HepG2 (cell line): Measurements from ENCODE around the gene RHBDL3. TPM values are rescaled to one million over a fixed set of nuclear protein-coding genes. Genes with fewer than 3 reads are reported as not detected.

Experiments used
- CENPX ChIP-seq: sonication (generic); formaldehyde crosslinking; IDR thresholded peaks from 2 replicates; pipeline ENCODE4 v1.9.0; 2021; ENCODE audit warnings: mild to moderate bottlenecking, missing genetic modification reagents, moderate library complexity
- EED ChIP-seq: sonication (generic); formaldehyde crosslinking; IDR thresholded peaks from 2 replicates; pipeline ENCODE4 v1.5.0; 2020; ENCODE audit warnings: mild to moderate bottlenecking, missing genetic modification reagents
- KAT8 ChIP-seq: IDR thresholded peaks from 2 replicates; pipeline ENCODE4 v1.6.1; 2016; ENCODE audit warnings: missing genetic modification reagents, missing compliant biosample characterization
- KLF15 ChIP-seq: sonication (generic); formaldehyde crosslinking; IDR thresholded peaks from 2 replicates; pipeline ENCODE4 v1.8.1; 2023; ENCODE audit warnings: borderline replicate concordance, mild to moderate bottlenecking, inconsistent platforms, missing genetic modification reagents, mixed read lengths
- MAFF ChIP-seq: IDR thresholded peaks from 2 replicates; pipeline ENCODE4 v1.6.1; 2011; ENCODE audit warnings: low read depth, low read length, improper control_type of control experiment
- MEF2D ChIP-seq: sonication (generic); formaldehyde crosslinking; IDR thresholded peaks from 2 replicates; pipeline ENCODE4 v1.5.1; 2020; ENCODE audit warnings: mild to moderate bottlenecking, missing genetic modification reagents
- NFE2 ChIP-seq: sonication (generic); formaldehyde crosslinking; IDR thresholded peaks from 2 replicates; pipeline ENCODE4 v1.4.0; 2020; ENCODE audit warnings: missing genetic modification reagents
- PATZ1 ChIP-seq: sonication (generic); formaldehyde crosslinking; IDR thresholded peaks from 2 replicates; pipeline ENCODE4 v1.4.0; 2020; ENCODE audit warnings: missing genetic modification reagents
- RARG ChIP-seq: sonication (generic); formaldehyde crosslinking; IDR thresholded peaks from 2 replicates; pipeline ENCODE4 v1.4.0; 2020; ENCODE audit warnings: low read depth, mild to moderate bottlenecking, missing genetic modification reagents
- RORA ChIP-seq: sonication (generic); formaldehyde crosslinking; IDR thresholded peaks from 2 replicates; pipeline ENCODE4 v1.5.0; 2020; ENCODE audit warnings: mild to moderate bottlenecking, missing genetic modification reagents, moderate library complexity
- SMC3 ChIP-seq: IDR thresholded peaks from 2 replicates; pipeline ENCODE4 v1.6.1; 2011; ENCODE audit warnings: low read length, improper control_type of control experiment
- TP53 ChIP-seq: sonication (generic); formaldehyde crosslinking; conservative IDR thresholded peaks from 2 replicates; pipeline ENCODE4 v1.4.0; 2020; ENCODE audit warnings: missing genetic modification reagents
- ZBTB14 ChIP-seq: sonication (generic); formaldehyde crosslinking; IDR thresholded peaks from 2 replicates; pipeline ENCODE4 v1.4.0; 2020; ENCODE audit warnings: missing genetic modification reagents
- ZC3H13 ChIP-seq: sonication (generic); formaldehyde crosslinking; IDR thresholded peaks from 2 replicates; pipeline ENCODE4 v1.8.1; 2023; ENCODE audit warnings: mild to moderate bottlenecking, missing genetic modification reagents, moderate library complexity
- ZNF207 ChIP-seq: fragments of 450-650 bp; IDR thresholded peaks from 2 replicates; pipeline ENCODE4 v1.6.1; 2016; ENCODE audit warnings: antibody characterized with exemption, borderline replicate concordance
- ZNF30 ChIP-seq: sonication (generic); formaldehyde crosslinking; IDR thresholded peaks from 2 replicates; pipeline ENCODE4 v1.5.0; 2020; ENCODE audit warnings: mild to moderate bottlenecking, missing genetic modification reagents
- ZNF672 ChIP-seq: sonication (generic); formaldehyde crosslinking; IDR thresholded peaks from 2 replicates; pipeline ENCODE4 v1.8.1; 2022; ENCODE audit warnings: missing genetic modification reagents
- ZNF737 ChIP-seq: sonication (generic); formaldehyde crosslinking; IDR thresholded peaks from 2 replicates; pipeline ENCODE4 v1.5.0; 2020; ENCODE audit warnings: missing genetic modification reagents, mild to moderate bottlenecking, borderline replicate concordance
- polyA plus RNA-seq, 8 experiments: library from polyadenylated mRNA; depleted of rRNA in 3 of 8; stranded (reverse) in 7 of 8; unstranded in 1 of 8; fragments of >200 nt; fragmentation: Illumina TruSeq in 4 of 8; extraction: Trizol in 4 of 8; gene quantifications; 2 replicates each; pipeline versions ENCODE4 v1.2.1 to v1.2.3, GENCODE V29; 2011 to 2016; ENCODE audit warnings: low read depth in 4 of 8, missing spikeins in 1 of 8, mixed read lengths in 1 of 8; ENCODE audit not compliant: insufficient read depth in 1 of 8
- total RNA-seq, 5 experiments: library from RNA; depleted of rRNA; stranded (reverse); fragments of >200 nt; fragmentation: Illumina TruSeq; extraction: Trizol; gene quantifications; 2 replicates each; pipeline ENCODE4 v1.2.3, GENCODE V29; 2016; ENCODE audit warnings: low read depth in 1 of 5
- TF ChIP-seq, protein P1 (sequence below): sonication (generic); formaldehyde crosslinking; IDR thresholded peaks from 2 replicates; pipeline ENCODE4 v1.9.0; 2021; ENCODE audit warnings: mild to moderate bottlenecking, missing genetic modification reagents
- TF ChIP-seq, protein P2 (sequence below): sonication (generic); formaldehyde crosslinking; conservative IDR thresholded peaks from 2 replicates; pipeline ENCODE4 v1.4.0; 2020; ENCODE audit warnings: missing genetic modification reagents

RHBDL3 gene
- total and polyA plus RNA-seq, 2 of the 13 experiments (the other 11 are each of a cell fraction or from before 2014, with no cell fraction given): 0.09 TPM; not detected in 1

- TF ChIP-seq, protein P1, sequence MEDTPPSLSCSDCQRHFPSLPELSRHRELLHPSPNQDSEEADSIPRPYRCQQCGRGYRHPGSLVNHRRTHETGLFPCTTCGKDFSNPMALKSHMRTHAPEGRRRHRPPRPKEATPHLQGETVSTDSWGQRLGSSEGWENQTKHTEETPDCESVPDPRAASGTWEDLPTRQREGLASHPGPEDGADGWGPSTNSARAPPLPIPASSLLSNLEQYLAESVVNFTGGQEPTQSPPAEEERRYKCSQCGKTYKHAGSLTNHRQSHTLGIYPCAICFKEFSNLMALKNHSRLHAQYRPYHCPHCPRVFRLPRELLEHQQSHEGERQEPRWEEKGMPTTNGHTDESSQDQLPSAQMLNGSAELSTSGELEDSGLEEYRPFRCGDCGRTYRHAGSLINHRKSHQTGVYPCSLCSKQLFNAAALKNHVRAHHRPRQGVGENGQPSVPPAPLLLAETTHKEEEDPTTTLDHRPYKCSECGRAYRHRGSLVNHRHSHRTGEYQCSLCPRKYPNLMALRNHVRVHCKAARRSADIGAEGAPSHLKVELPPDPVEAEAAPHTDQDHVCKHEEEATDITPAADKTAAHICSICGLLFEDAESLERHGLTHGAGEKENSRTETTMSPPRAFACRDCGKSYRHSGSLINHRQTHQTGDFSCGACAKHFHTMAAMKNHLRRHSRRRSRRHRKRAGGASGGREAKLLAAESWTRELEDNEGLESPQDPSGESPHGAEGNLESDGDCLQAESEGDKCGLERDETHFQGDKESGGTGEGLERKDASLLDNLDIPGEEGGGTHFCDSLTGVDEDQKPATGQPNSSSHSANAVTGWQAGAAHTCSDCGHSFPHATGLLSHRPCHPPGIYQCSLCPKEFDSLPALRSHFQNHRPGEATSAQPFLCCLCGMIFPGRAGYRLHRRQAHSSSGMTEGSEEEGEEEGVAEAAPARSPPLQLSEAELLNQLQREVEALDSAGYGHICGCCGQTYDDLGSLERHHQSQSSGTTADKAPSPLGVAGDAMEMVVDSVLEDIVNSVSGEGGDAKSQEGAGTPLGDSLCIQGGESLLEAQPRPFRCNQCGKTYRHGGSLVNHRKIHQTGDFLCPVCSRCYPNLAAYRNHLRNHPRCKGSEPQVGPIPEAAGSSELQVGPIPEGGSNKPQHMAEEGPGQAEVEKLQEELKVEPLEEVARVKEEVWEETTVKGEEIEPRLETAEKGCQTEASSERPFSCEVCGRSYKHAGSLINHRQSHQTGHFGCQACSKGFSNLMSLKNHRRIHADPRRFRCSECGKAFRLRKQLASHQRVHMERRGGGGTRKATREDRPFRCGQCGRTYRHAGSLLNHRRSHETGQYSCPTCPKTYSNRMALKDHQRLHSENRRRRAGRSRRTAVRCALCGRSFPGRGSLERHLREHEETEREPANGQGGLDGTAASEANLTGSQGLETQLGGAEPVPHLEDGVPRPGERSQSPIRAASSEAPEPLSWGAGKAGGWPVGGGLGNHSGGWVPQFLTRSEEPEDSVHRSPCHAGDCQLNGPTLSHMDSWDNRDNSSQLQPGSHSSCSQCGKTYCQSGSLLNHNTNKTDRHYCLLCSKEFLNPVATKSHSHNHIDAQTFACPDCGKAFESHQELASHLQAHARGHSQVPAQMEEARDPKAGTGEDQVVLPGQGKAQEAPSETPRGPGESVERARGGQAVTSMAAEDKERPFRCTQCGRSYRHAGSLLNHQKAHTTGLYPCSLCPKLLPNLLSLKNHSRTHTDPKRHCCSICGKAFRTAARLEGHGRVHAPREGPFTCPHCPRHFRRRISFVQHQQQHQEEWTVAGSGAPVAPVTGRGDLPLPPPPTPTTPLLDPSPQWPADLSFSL: 0 out of 2 replicates have a peak, but pooled peaks have one; percentile 17
- TF ChIP-seq KLF15 (CRISPR knock-in tag): no peak
- TF ChIP-seq PATZ1 (CRISPR knock-in tag): no peak
- no peak for TF ChIP-seq NFE2 (CRISPR knock-in tag)
- TF ChIP-seq RORA (CRISPR knock-in tag): no peak
- no peak for TF ChIP-seq ZNF207
- no peak for TF ChIP-seq ZNF30 (CRISPR knock-in tag)
- no peak for TF ChIP-seq ZNF737 (CRISPR knock-in tag)
- TF ChIP-seq ZNF672 (CRISPR knock-in tag): no peak
- TF ChIP-seq MAFF: no peak
- no peak for TF ChIP-seq ZBTB14 (CRISPR knock-in tag)
- TF ChIP-seq RARG (CRISPR knock-in tag): no peak
- 0 out of 2 replicates have a peak, but pooled peaks have one; percentile 25 for TF ChIP-seq KAT8
- TF ChIP-seq ZC3H13 (CRISPR knock-in tag): no peak
- TF ChIP-seq, protein P2, sequence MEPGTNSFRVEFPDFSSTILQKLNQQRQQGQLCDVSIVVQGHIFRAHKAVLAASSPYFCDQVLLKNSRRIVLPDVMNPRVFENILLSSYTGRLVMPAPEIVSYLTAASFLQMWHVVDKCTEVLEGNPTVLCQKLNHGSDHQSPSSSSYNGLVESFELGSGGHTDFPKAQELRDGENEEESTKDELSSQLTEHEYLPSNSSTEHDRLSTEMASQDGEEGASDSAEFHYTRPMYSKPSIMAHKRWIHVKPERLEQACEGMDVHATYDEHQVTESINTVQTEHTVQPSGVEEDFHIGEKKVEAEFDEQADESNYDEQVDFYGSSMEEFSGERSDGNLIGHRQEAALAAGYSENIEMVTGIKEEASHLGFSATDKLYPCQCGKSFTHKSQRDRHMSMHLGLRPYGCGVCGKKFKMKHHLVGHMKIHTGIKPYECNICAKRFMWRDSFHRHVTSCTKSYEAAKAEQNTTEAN (CRISPR knock-in tag): no peak
- TF ChIP-seq CENPX (CRISPR knock-in tag): no peak
- no peak for TF ChIP-seq TP53 (CRISPR knock-in tag)
- TF ChIP-seq MEF2D (CRISPR knock-in tag): 0 out of 2 replicates have a peak, but pooled peaks have one; percentile 48
- TF ChIP-seq SMC3: no peak; the same call in 1 of the 2 replicates
- no peak for TF ChIP-seq EED (CRISPR knock-in tag)
Observed at GRCh38 chr17:32341141-32341856, 75.7 kb downstream of the RHBDL3 start (continued).
